DOHH2 (cell line): ENCODE measurements around the gene DDX54.

Source experiments
- EZH2phosphoT487 ChIP-seq: fragments of 200-600 bp; sonication (generic); IDR thresholded peaks from 2 replicates; pipeline ENCODE4 v1.6.1; 2017; ENCODE audit warnings: borderline replicate concordance, mild to moderate bottlenecking, antibody characterized with exemption, low read length, moderate library complexity, mixed read lengths
- TF ChIP-seq, protein P1 (sequence below): fragments of 200-600 bp; sonication (generic); IDR thresholded peaks from one replicate; pipeline ENCODE4 v1.5.1; 2014; ENCODE audit warnings: antibody characterized with exemption, mild to moderate bottlenecking, low read depth, low read length; ENCODE audit not compliant: poor library complexity, severe bottlenecking

DNA sequence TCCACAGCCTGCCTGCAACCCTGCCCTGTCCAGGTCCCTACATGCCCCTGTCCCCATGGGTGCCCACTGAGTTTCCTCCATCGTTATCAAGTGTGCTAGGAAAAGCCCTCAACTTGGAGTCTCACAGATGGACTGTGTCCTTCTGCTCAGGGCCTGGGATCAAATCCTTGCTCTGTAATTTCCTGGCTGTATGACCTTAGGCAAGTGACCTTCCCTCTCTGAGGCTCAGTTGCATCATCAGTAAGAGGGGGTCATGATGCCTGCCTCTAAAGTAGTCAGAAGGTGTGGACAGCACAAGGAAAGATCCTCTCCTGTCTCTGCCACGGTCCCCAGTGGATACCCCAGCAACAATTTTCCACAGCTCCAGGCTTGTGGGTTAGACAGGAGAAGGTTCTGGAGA lies 71.9 kb downstream of the DDX54 start:
- no peak for TF ChIP-seq EZH2phosphoT487
- TF ChIP-seq, protein P1, sequence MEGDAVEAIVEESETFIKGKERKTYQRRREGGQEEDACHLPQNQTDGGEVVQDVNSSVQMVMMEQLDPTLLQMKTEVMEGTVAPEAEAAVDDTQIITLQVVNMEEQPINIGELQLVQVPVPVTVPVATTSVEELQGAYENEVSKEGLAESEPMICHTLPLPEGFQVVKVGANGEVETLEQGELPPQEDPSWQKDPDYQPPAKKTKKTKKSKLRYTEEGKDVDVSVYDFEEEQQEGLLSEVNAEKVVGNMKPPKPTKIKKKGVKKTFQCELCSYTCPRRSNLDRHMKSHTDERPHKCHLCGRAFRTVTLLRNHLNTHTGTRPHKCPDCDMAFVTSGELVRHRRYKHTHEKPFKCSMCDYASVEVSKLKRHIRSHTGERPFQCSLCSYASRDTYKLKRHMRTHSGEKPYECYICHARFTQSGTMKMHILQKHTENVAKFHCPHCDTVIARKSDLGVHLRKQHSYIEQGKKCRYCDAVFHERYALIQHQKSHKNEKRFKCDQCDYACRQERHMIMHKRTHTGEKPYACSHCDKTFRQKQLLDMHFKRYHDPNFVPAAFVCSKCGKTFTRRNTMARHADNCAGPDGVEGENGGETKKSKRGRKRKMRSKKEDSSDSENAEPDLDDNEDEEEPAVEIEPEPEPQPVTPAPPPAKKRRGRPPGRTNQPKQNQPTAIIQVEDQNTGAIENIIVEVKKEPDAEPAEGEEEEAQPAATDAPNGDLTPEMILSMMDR, result no peak
